ENCODE data around the gene CENPO.
A peak's percentile ranks its signal among the peaks of the same experiment; 100 is the strongest.

The CENPO gene, protein sequence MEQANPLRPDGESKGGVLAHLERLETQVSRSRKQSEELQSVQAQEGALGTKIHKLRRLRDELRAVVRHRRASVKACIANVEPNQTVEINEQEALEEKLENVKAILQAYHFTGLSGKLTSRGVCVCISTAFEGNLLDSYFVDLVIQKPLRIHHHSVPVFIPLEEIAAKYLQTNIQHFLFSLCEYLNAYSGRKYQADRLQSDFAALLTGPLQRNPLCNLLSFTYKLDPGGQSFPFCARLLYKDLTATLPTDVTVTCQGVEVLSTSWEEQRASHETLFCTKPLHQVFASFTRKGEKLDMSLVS

DNA sequence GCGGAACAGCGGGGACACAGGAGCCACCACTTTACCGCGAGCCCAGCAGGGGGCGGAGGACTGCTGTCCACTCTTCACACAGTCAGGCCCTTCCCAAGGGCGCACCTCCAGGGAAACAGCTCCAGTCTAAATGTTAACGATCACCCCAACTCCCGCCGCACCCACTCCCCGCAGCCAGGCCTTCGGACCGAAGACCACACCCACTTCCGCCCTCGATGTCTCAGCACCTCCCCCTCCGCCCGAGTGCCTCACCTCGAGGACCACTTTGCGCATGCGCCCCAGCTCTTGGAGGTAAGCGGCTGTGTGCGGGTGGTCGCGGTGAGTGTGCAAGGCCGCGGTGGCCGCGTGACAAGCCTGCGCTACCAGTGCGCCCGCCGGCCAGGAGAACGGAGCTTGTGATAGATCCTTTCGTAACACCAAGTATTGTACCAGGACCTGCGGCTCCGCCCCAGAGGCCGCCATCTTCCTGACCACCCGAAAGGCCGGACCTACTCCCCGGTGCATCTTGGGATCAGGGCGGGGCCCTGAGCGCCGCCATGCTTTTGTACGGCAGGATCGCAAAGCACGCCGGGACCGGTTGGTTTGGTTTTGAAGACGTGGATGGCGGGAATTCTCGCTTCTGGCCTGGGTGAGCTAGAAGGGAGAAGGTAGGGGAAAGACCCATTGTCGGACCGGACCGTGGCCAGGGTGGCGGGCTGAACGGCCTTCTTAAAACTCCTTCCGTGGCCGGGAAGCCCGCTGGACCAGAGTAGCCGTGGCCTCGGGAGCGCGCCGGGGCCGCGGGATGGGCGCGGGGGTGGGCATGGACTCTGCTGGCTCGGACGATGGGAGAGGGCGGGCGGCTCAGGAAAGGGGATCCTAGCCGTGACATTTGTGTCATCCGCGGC, at the start of gene CENPO, which contains the start of gene PTRHD1:
Gene CENPO (plus strand): TSS at position 552 of the 887 bp plus-strand sequence. CDS start 495 bp downstream, outside the sequence.
Gene PTRHD1 (minus strand): TSS at position 518 of the 887 bp plus-strand sequence. CDS start 14 bp downstream, at position 504.
- peak; percentile 96 for DNase-seq

DNA sequence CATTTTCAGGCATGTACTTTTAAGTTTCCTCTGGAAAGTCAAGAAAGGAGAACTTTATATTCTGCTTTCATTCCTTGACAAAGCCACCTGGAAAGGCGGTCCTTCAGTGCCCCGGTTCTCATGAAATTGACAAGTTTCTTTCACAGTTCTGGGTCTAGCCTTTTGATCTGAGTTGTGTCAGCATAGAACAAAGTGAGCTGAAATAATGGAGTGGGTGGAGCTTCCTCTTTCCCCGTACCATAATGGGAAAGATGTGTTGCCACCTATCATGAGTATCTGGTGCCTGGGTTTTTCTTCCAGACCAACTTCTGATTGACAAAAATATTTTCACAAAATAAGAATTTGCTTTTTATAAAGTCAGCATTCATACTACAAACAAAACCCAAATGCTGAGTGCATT, 49.3 kb upstream of the CENPO start:
- DNase-seq, result no peak

DNA sequence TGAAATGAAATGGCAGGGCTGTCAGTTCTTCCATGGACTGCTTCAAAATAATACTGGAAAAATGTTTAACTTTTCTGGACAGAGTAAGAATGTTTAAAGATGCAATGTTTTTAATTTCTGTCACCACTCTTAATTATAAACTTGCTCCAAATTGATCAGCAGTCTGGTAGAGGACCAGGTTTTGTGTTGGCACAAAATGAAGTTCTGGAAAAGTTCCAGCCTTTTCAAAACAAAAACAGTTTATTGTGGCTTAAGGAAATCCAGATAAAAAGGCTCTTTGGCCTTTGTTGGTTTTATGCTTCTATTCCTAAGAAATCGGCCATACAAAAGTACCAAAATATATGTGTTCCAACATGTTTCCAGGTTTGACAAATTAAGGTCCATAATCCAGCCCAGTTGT, 48.9 kb upstream of the CENPO start:
- no peak for DNase-seq

DNA sequence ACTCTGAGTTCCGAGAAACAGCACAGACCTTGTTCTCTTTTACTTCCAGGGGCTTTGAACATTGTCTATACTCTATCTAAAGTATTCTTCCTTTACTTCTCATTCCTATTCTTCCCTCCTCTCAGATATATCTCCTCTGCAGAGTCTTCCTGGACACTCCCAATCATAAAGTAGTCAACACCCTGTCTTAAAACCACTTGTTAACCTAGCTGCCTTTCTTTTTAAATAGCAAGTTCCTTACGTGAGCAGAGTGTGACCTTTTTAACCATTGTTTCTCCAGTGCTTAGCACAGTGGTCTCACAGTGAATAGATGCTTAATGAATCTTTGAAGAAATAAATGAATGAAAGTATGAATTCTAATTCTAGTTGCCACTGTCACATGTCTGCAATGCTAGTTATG, 47.4 kb upstream of the CENPO start:
- no peak for DNase-seq

DNA sequence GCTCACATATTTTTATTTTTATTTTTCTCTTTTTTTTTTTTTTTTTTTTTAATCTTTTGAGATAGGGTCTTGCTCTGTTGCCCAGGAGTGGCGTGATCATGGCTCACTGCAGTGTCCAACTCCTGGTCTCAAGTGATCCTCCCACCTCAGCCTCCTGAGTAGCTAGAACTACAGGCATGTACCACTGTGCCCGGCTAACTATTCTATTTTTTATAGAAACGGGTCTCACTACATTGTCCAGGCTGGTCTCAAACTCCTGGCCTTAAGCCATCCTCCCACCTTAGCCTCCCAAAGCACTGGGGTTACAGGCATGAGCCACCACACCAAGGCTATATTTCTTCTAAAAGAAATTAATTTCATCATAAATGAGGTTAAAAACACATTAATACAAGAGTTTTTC, 45.9 kb upstream of the CENPO start:
- no peak for DNase-seq

DNA sequence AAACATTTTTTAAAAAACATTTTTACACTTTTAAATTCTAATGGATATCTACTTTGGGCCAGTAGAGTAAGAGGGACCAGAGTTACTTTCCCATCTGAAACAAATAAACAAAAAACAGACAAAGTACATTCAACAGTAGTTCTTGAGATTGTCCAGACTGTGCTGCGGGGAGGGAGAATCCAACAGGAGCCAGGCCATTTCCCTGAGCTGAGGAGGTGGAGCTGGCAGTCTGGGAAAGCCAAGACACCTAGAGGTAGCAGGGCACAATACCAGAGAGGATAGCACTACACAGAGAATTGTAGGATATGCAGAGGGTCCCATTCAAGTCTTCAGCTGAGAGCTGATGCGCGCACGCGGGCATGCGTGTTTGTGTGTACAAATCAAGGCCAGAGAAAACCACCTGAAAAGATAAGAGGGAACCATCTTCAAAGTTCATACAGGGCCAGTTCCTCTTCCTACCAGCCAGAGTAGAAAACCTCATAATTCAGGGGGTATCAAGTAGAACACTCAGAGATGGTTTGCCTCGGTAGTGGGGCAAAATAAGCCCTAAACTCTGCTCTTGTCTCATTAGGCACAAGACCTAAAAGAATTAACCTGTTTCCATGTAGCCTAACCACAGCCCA, 44.0 kb upstream of the CENPO start:
- no peak for DNase-seq

DNA sequence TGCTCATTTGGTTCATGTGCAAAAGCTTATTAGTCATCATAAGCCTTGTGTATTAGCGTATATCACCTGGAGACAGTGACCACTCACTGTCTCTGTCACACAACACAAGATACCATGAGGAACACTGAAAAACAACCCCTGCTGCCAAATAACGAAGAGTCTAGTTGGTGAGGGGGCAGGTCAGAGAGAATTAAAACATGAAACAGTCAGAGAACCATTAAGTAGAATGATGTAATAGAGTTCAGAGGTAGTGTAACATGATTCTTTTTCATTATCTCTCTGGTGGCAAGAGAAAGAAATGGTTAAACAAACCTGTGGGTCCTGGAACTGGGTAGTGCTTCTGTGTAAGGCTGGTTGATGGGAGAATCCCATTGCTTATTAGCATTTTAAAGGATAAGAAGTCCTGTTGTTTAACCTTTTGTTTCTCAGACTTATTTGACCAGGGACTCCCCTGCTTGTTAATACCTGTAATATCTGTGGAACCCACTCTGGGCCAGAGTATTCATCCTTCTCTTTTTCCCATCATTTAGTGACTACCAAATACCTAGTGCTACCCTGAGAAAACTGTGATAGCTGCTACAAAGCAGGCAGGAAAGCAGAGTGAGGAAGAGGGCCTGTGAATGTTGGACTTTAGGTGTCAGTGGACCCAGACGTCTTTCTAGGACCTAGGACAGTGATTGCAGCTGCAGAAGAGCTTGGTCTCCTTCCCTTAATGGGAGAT, 38.1 kb upstream of the CENPO start:
- no peak for DNase-seq

DNA sequence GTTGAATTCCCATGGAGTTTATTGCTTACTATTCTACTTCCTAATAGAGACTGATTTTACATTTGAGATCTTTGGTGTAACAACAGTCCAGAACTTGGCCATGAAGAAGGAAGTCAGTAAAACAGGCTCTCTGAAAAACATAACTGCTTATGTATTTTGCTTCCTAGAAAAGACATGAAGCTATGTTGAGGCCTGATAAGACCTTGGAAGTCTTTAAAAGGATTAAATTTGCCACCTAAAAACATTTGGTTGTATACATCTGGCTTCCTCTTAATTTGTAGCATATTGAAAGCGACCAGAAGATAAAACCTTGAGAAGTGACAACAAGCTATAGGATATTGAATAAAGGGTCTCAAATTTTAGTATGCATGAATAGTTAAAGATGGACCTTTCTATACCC, 36.4 kb upstream of the CENPO start:
- no peak for DNase-seq

DNA sequence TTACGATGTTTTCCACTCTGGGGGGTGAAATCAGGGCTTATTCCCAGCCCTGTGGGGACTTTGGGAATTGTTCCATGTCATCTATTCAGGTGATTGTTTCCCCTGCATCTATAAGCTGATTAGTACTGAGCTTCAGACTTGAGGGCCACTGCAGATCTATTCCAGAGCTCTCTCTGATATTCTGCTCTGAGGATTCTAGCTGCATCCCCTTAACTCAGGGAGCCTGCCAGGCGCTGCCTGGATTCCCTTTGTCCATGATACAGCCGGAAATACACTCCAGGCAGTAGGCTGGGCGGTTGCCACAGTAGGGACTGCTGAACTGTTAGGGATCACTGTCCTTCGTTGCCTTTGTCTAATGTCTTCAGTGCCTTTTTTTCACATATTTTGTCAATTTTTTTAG, 31.4 kb upstream of the CENPO start:
- DNase-seq, result no peak

DNA sequence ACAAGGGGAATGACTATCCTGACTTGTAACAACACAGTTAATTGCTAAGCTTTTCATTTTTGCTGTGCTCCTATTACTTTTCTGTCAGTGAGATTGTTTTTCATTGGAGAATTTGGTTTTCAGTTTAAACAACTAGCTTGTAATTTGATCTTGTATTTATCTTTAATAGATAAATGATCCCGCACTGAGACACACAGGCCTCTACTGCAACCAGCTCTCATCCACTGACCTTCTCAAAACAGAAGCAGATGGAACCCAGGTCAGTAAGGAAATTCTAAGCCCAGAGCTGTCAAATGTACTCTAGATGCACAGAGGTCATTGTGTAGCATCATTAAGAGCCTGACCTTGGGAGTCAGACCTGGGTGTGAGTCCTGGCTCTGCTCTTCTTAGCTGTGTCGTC, 30.7 kb upstream of the CENPO start:
- no peak for DNase-seq

DNA sequence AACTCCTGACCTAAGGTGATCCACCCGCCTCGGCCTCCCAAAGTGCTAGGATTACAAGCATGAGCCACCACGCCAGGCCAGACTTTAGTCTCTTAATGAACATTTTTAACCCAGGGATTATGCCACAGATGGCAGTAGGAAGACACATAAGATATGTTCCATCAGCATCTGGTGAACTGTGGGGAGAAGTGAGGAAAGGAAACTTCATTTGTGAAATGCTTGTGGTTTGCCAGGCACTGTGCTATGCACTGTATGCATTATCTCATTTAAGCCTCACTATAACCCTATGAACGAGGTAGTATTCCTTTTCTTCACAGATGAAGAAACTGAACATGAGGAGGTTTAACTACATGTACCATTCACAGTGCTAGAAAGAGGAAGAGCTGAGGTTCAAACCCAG, 29.4 kb upstream of the CENPO start:
- DNase-seq, result no peak

DNA sequence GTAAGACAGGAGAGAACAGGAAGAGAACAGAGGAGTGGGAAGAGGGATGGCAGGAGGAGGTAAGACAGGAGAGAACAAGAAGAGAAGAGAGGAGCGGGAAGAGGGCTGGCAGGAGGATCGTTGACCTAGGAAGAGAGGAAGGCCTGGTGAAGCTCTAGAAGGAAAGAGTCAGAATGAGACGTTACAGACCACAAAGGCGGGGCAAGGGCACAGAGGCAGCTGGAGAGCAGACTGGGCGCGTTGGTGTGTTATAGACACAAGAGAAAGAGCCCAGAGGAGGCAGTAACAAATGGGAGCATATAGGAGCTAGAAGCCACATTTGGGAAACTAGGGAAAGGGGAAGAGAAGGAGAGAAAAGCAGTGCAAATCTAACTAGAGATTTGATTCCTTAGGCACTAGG, 26.6 kb upstream of the CENPO start:
- no peak for DNase-seq

DNA sequence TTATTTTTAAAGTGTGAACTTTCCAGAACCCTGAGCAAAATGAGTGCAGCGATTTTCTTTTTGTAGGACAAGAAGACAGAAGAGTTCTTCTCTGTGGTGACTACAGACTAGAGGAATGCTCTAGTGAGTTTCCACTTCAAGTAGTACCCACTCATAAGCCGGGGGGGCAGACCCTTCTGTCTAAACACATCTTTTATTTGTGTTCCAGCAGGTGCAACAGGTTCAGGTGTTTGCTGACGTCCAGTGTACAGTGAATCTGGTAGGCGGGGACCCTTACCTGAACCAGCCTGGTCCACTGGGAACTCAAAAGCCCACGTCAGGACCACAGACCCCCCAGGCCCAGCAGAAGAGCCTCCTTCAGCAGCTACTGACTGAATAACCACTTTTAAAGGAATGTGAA, 25.2 kb upstream of the CENPO start:
- no peak for DNase-seq

DNA sequence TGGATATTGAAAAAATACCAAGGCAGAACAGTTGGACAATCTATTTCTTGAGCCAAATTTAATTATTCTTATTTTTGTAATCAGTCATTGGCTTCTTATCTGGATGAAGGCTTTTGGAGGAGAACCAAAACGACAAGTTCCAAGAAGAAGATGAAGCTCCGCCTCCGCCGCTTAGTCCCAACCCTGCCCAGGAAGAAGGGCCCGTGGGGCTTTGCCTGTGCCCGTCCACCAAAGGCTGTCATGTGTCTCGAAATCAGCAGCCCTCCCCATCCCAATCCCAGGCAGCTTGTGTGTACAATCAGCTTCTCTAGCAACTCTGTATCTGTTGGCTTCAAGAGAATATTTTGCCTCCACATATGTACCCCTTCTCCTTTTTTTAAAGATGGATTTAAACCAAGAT, 24.6 kb upstream of the CENPO start:
- DNase-seq, result no peak

DNA sequence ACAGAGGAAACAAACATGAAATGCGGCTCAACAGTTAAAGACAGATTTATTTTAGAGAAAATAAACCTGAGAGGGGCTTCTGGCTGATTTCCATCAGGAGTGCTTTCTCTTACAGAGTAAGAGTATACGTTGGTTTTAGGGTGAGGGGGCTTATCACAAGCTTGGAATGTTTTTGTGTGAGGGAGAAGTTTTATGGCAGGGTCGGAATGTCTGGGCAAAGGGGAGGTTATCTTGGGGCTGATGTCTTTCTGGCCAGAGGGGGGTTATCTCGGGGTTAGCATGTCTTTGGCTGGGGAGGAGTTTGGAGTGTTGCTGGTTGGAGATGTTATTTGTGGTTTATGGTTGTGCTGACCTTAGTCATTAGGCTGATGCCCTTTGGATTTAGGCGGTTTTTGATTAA, 22.2 kb upstream of the CENPO start:
- no peak for DNase-seq

DNA sequence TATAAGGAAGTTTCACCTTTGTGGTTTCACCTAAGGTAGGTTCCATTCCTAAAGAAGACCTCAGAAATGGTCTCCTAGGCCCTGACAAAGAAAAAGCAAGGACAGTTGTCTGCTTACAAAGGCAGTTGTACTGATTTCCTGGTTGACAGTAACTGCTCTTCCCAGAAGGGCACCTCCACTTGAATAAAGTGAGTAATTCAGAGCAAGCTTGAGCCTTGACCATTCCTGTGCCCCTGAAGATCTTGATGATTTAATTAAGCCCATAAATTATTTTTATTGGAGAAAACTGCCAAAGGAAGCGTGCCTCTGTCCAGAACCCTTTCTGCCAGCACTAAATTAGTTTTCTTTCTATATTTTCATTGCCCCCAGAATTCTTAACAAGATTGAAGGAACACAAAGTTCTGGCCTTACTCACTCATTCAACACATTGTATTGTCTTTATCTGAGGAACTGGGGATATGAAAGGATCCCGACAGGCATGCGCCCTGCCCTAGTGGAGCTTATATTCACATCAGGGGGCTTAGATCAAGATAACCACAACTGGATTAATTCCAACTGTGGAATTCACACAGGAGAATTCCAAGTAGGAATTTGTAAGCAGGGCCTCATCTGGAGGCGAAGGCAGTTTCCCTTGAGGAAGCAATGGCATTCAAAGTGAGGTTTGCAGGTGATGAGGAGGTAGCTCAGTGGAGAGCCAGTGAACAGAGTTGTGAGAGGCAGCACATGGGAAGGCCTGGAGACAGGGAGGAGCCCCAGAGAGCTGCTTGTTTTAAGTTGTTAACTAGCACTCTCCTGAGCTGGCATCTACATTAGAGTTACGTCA, 21.2 kb upstream of the CENPO start:
- no peak for DNase-seq

DNA sequence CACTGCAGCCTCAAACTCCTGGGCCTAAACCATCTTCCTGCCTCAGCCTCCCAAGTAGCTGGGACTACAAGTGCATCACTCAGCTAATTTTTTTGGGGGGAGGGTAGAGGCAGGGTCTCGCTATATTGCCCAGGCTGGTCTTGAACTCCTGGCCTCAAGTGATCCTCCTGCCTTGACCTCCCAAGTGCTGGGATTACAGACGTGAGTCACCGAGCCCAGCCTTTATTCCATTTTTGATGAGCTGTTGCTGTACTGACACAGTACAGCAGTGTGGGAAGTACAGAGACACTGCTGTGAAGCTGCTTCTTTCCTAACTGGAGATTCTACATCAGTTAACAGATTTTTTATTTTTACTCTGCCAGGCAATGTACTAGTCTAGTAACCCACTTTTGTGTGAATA, 18.9 kb upstream of the CENPO start:
- no peak for DNase-seq

DNA sequence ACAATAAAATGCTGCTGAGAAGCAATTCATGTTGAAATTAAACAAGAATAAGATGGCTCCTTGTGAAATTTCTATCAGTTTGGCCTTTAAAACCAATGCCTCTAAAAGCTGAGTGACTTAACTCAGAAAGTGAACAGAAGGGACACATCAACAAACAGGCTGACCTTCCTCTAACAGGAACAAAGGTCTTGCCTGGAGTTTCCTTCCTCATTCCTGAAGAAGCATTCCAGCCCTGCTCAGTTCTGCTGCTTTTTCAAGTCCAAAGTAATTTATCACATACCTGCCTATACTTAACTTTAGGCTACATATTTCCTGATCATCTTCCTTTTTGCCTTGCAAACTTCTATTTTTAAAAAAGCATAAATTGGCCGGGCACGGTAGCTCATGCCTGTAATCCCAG, 14.1 kb upstream of the CENPO start:
- no peak for DNase-seq

DNA sequence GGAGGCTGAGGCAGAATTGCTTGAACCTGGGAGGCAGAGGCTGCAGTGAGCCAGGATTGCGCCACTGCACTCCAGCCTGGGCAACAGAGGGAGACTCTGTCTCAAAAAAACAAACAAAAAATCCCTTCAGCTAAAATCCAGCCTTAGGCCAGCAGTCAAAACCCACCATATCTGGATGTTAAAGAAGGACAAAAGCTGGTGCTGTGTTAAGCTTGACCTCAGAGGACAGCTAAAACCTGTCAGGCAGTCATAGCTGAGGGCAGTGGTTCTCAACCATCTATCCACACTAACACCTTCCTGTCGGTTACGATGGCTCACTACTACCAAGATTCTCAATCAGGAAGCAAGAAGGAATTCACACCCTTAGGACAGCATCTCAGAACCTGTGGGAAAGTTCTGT, 9.6 kb upstream of the CENPO start:
- no peak for DNase-seq

DNA sequence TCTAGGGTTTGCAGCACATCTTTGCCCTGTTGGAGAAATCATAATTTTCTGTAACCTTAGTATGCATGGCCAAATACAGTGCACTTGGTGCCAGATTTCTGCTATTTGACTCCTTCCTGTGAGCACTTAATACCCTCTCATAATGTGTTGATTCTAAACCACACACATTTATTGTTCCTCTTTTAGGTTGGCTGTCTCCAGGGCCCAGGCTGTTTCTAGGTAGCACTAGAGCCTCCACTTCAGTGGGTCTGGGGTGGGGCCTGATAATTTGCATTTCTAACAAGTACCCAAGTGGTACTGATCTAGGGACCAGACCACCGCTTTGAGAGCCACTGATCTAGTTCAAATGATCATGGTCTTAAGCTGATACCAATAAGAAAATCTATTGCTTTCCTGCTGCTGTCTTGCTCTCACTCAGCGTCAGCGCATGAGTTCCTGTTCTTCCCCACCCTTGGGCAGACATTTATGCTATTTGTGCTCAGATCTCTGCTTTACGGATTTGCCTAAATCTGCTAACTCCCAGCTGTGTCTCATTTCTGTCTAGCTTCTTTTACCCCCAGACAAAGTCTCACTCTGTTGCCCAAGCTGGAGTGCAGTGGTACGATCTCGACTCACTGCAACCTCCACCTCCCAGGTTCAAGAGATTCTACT, 7.4 kb upstream of the CENPO start:
- no peak for DNase-seq

DNA sequence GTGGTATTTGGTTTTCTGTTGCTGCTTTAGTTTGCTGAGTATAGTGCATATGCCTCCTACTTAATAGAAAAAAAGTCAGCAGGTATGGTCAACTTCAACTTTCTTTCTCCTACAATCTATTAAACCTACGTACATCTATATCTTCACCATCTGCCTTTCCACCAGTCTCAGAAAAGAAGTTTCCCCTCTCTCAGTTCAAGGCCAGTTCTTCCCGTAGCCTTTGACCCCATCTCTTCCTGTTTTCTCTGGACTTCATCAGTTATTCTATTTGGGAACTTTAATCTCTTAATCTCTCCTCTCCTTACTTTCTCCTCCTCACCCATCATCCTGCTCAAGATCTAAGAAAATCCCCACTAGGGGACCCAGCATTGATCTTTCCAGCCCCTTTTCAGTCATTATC, 5.7 kb upstream of the CENPO start:
- DNase-seq, result no peak

DNA sequence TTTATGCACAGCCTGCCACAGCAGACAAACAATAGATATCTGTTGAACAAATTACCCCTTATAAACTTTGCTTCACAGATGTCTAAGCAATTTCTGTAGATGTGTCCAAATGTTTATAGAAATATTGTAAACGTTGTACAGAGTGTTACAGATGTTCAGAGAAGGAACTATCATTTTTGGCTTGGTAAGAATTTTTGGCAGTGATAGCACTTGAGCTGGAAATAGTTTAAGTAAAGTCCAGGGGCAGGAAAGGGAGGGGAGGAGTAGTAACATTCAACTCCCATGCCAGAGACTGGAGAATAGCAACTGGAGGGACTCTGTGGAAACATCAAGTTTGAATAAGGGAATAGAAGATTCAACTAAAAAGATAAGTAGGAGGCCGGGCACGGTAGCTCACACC, 4.4 kb upstream of the CENPO start:
- DNase-seq, result no peak
